Karpas-422 (cell line): Measurements from ENCODE around the gene ADAMTSL2. TPM values are rescaled to one million over a fixed set of nuclear protein-coding genes. Genes with fewer than 3 reads are reported as not detected.

ENCODE experiments used
- DNase-seq: peaks from one replicate; pipeline ENCODE4 v3.0.0-alpha.2; 2015
- H2AFZ ChIP-seq: fragments of 200-600 bp; sonication (generic); 2 replicates; pipeline ENCODE4 v1.6.1; 2014; ENCODE audit warnings: antibody characterized with exemption, low read length, mixed read lengths
- H3K27ac ChIP-seq: fragments of 200-600 bp; sonication (generic); 2 replicates; pipeline ENCODE4 v1.5.1; 2014; ENCODE audit warnings: mild to moderate bottlenecking, low read length, moderate library complexity
- H3K27me3 ChIP-seq: fragments of 200-600 bp; sonication (generic); 2 replicates; pipeline ENCODE4 v1.6.1; 2014; ENCODE audit warnings: low read length, mixed read lengths
- H3K36me3 ChIP-seq: fragments of 200-600 bp; sonication (generic); 2 replicates; pipeline ENCODE4 v1.6.1; 2014; ENCODE audit warnings: low read length, mixed read lengths; ENCODE audit not compliant: insufficient read depth
- H3K4me1 ChIP-seq: fragments of 200-600 bp; sonication (generic); 2 replicates; pipeline ENCODE4 v1.6.1; 2014; ENCODE audit warnings: mild to moderate bottlenecking, low read length, mixed read lengths
- H3K4me2 ChIP-seq: fragments of 200-600 bp; sonication (generic); 2 replicates; pipeline ENCODE4 v1.6.1; 2014; ENCODE audit warnings: low read length, low read depth, mild to moderate bottlenecking; ENCODE audit not compliant: poor library complexity, severe bottlenecking
- H3K4me3 ChIP-seq: fragments of 200-600 bp; sonication (generic); 2 replicates; pipeline ENCODE4 v1.5.1; 2014; ENCODE audit warnings: mild to moderate bottlenecking, antibody characterized with exemption, low read length, mixed read lengths
- H3K79me2 ChIP-seq: fragments of 200-600 bp; sonication (generic); 2 replicates; pipeline ENCODE4 v1.6.1; 2014; ENCODE audit warnings: mild to moderate bottlenecking, low read length, mixed read lengths
- H3K9ac ChIP-seq: fragments of 200-600 bp; sonication (generic); 2 replicates; pipeline ENCODE4 v1.6.0; 2014; ENCODE audit warnings: low read length
- H3K9me2 ChIP-seq: fragments of 200-600 bp; sonication (generic), shearing (Covaris generic); replicated peaks from 2 replicates; pipeline ENCODE4 v1.6.0; 2014; ENCODE audit warnings: mild to moderate bottlenecking, low read length, moderate library complexity; ENCODE audit not compliant: insufficient read depth
- H3K9me3 ChIP-seq: fragments of 300-700, 200-600 bp; sonication (generic); 2 replicates; pipeline ENCODE4 v1.6.1; 2014; ENCODE audit warnings: low read length, mixed read lengths
- H4K20me1 ChIP-seq: fragments of 200-600 bp; sonication (generic); 2 replicates; pipeline ENCODE4 v1.6.1; 2014; ENCODE audit warnings: mild to moderate bottlenecking, antibody characterized with exemption, low read length, low read depth; ENCODE audit not compliant: insufficient read depth
- total RNA-seq: library from RNA; depleted of rRNA; stranded (reverse); fragments of >200 nt; shearing (Covaris generic); gene quantifications from 2 replicates; pipeline ENCODE4 v1.2.3, GENCODE V29; 2014; ENCODE audit warnings: low replicate concordance

Gene ADAMTSL2
- total RNA-seq, 1 experiment from 2014 or later, result not detected

GRCh38 chr9:133499132-133499891 is 35.2 kb upstream of the ADAMTSL2 start:
- no peak overlapping the region for H3K27ac ChIP-seq
- no peaks in the 10 kb centered on the region for H3K9me2 ChIP-seq
- no peaks in the 10 kb centered on the region for H3K79me2 ChIP-seq
- no peaks in the 10 kb centered on the region for H4K20me1 ChIP-seq
- no peaks in the 10 kb centered on the region for H3K36me3 ChIP-seq
- 0 out of 2 replicates have a peak, but pooled peaks cover 4% of the 10 kb centered on the region for H3K9me3 ChIP-seq
- DNase-seq, result no peak
- no peaks in the 10 kb centered on the region for H3K27me3 ChIP-seq
- no peak overlapping the region for H3K4me2 ChIP-seq
- no peaks in the 10 kb centered on the region for H3K4me1 ChIP-seq
- no peak overlapping the region for H3K4me3 ChIP-seq
- H3K9ac ChIP-seq, result no peak overlapping the region
- H2AFZ ChIP-seq, result no peak overlapping the region

GRCh38 chr9:133499892-133500270 is 34.6 kb upstream of the ADAMTSL2 start:
- Histone ChIP-seq H2AFZ (no peak overlapping the region), H3K27me3 (no peaks in the 10 kb centered on the region), H3K27ac (no peak overlapping the region), H3K36me3 (no peaks in the 10 kb centered on the region), H3K9me3 (0 out of 2 replicates have a peak, but pooled peaks cover 4% of the 10 kb centered on the region), H3K9ac (no peak overlapping the region), H3K4me1 (no peaks in the 10 kb centered on the region), H3K4me2 (no peak overlapping the region), H3K4me3 (no peak overlapping the region), H3K79me2 (no peaks in the 10 kb centered on the region), H4K20me1 (no peaks in the 10 kb centered on the region), H3K9me2 (no peaks in the 10 kb centered on the region)
- DNase-seq, result no peak

- Histone ChIP-seq H3K27me3 (no peaks in the 10 kb centered on the region), H3K9ac (no peak overlapping the region), H3K9me2 (no peaks in the 10 kb centered on the region), H3K4me2 (no peak overlapping the region), H3K4me3 (no peak overlapping the region), H3K27ac (no peak overlapping the region), H3K9me3 (0 out of 2 replicates have a peak, but pooled peaks cover 4% of the 10 kb centered on the region), H2AFZ (no peak overlapping the region), H3K79me2 (no peaks in the 10 kb centered on the region), H3K36me3 (no peaks in the 10 kb centered on the region), H4K20me1 (no peaks in the 10 kb centered on the region), H3K4me1 (no peaks in the 10 kb centered on the region)
- no peak for DNase-seq
Measured at GRCh38 chr9:133502112-133502511, 32.4 kb upstream of the ADAMTSL2 start.

- Histone ChIP-seq H3K4me1 (no peaks in the 10 kb centered on the region), H3K4me2 (no peak overlapping the region), H3K4me3 (no peak overlapping the region), H3K9ac (no peak overlapping the region), H3K9me2 (no peaks in the 10 kb centered on the region), H3K9me3 (0 out of 2 replicates have a peak, but pooled peaks cover 4% of the 10 kb centered on the region), H4K20me1 (no peaks in the 10 kb centered on the region), H3K79me2 (no peaks in the 10 kb centered on the region), H2AFZ (no peak overlapping the region), H3K27ac (no peak overlapping the region), H3K27me3 (no peaks in the 10 kb centered on the region), H3K36me3 (no peaks in the 10 kb centered on the region)
- no peak for DNase-seq
Measured at GRCh38 chr9:133505186-133505830, 29.2 kb upstream of the ADAMTSL2 start.

- no peak for DNase-seq
- no peak overlapping the region for H3K4me3 ChIP-seq
- H2AFZ ChIP-seq, result no peak overlapping the region
- H3K27ac ChIP-seq, result no peak overlapping the region
- H3K4me2 ChIP-seq, result no peak overlapping the region
- H3K9me2 ChIP-seq, result no peaks in the 10 kb centered on the region
- no peaks in the 10 kb centered on the region for H3K4me1 ChIP-seq
- no peaks in the 10 kb centered on the region for H3K36me3 ChIP-seq
- H3K27me3 ChIP-seq, result no peaks in the 10 kb centered on the region
- no peaks in the 10 kb centered on the region for H4K20me1 ChIP-seq
- no peaks in the 10 kb centered on the region for H3K79me2 ChIP-seq
- no peak overlapping the region for H3K9ac ChIP-seq
- H3K9me3 ChIP-seq, result 0 out of 2 replicates have a peak, but pooled peaks cover 4% of the 10 kb centered on the region
Measured at GRCh38 chr9:133505901-133506652, 28.4 kb upstream of the ADAMTSL2 start.

GRCh38 chr9:133506653-133507038 is 27.9 kb upstream of the ADAMTSL2 start:
- Histone ChIP-seq H3K27ac (no peak overlapping the region), H3K4me2 (no peak overlapping the region)

GRCh38 chr9:133507246-133507965 is 27.1 kb upstream of the ADAMTSL2 start:
- no peak overlapping the region for H3K4me3 ChIP-seq
- no peaks in the 10 kb centered on the region for H3K36me3 ChIP-seq
- H4K20me1 ChIP-seq, result no peaks in the 10 kb centered on the region
- H3K27ac ChIP-seq, result no peak overlapping the region
- H3K4me1 ChIP-seq, result no peaks in the 10 kb centered on the region
- no peaks in the 10 kb centered on the region; the same call in 1 of the 2 replicates for H3K9me3 ChIP-seq
- no peaks in the 10 kb centered on the region for H3K79me2 ChIP-seq
- DNase-seq, result no peak
- no peak overlapping the region for H3K9ac ChIP-seq
- no peaks in the 10 kb centered on the region for H3K9me2 ChIP-seq
- no peaks in the 10 kb centered on the region for H3K27me3 ChIP-seq
- no peak overlapping the region for H3K4me2 ChIP-seq
- H2AFZ ChIP-seq, result no peak overlapping the region

More at GRCh38 chr9:133506653-133507038, 27.9 kb upstream of the ADAMTSL2 start:
- Histone ChIP-seq H3K9me3 (0 out of 2 replicates have a peak, but pooled peaks cover 4% of the 10 kb centered on the region), H3K27me3 (no peaks in the 10 kb centered on the region), H4K20me1 (no peaks in the 10 kb centered on the region), H3K9ac (no peak overlapping the region), H2AFZ (no peak overlapping the region), H3K36me3 (no peaks in the 10 kb centered on the region), H3K9me2 (no peaks in the 10 kb centered on the region), H3K79me2 (no peaks in the 10 kb centered on the region), H3K4me1 (no peaks in the 10 kb centered on the region), H3K4me3 (no peak overlapping the region)
- DNase-seq, result no peak
